ENCODE measurements around the gene RNF225. TPM values are rescaled to one million over a fixed set of nuclear protein-coding genes. Genes with fewer than 3 reads are reported as not detected.
"Not testable (repeated sequence)": the region's sequence is repeated elsewhere in the genome, so short reads cannot be mapped to it uniquely, and the experiment has no call there.

The RNF225 gene
- total RNA-seq, 1 experiment from 2014 or later = not detected

DNA sequence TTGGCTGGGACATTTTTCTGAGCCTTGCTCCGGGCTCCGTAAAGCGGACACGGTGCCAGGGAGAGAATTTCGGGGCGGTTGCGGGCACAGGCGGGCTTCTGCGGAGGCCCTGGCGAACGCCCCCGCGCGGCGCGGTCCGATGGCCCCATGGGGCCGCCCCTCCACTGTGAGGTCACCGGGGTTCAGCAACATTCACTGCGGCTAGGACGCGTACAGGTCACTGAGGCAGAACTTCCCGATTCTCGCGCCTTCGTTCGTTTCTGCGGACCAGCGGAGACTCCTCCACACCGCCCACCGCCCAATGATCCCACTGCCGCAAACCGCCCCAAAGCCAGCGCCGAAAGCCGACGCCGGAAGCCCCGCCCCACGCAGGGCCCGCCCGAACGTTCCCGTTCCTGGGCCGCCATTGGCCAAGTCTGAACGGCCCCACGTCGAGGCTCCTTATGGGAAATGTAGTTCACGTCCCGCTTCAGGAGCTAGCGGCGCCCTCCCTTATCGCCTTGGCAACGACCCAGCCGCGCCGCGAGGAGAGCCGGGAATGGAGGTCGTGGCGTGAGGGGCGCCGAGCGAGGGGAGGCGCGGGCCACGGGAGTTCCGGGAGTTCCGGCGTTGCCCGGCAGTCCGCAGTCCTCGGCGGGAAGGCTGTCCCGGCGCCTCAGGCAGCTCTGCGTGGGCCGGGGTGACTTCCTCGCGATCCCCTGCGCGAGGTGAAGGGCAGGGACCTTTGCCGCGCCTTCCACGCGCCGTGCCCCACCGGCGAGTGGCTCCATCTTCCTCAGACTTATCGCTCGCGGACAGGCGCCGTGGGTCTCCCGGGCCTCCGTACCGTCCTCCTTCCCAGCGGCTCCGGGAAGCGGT, 12.9 kb downstream of the RNF225 start, which contains the start of gene ZNF584:
TSS of gene ZNF584 (plus strand) at position 498 of the 858 bp plus-strand sequence. CDS start 499 bp downstream, outside the sequence.
- peak; percentile 96 for DNase-seq (ENCODE audit: low read depth)

DNA sequence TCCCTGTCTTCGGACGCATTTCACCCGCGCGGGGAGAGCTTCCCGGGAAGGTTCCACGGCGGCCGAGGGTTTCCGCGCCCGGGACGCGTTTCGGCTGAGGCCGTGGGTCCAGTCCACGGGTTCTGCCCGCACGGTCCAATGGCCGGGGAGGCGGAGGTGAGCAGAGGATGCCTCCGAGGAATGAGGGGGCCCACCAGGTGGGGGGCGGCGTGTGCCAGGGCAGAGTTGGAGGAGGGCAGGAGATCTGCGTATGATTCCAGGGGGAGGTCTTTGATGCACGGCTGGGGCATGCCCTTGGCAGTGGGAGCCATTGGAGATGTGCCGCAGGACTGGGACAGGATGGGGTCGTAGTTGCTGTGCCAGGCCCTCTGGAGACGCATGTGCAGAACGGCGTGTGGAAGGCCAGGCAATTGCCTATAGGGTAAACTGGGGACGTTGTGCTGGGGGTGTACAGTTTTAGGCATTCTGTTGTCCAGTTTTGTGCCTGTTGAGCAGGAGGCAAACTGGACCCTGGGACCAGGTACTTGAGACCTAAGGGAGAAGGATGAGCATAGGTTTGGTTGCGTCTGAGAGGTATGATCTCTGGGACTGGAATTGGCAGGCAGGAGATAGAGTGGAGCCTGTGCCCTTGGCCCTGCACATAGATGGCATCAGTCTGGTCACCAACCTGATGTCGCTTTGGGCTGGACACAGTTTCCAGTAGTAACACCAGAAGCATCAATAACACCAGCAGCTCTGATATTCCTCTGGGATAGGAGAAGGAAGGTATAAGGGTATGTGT, 13.7 kb downstream of the RNF225 start:
- DNase-seq (ENCODE audit: low read depth) = peak; percentile 47

- DNase-seq (ENCODE audit: low read depth) = no peak
Observed at GRCh38 chr19:58416604-58417003, 21.1 kb downstream of the RNF225 start.

- no peak for DNase-seq (ENCODE audit: low read depth)
Observed at GRCh38 chr19:58417071-58417470, 21.6 kb downstream of the RNF225 start.

DNA sequence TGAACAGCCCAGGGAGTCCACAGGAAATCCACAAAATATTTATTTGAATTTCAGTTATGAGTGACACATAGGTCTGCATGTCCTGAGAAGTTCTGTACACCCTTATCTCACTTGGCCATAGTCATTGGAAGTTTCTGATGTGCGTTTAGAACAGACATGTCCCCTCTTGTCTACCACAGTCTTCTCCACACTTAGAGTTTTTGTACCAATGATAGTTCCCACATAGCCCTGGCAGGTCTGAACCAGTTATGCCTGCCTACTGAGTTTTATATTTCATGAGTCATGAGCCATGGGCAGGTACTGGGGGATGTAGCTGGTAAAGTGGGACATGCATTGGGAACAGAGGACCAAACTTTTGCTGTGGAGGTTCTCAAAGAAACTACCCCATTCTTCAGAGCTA, 33.2 kb downstream of the RNF225 start:
- no peak for DNase-seq (ENCODE audit: low read depth)

GRCh38 chr19:58429745-58430144, 34.3 kb downstream of the RNF225 start:
- DNase-seq (ENCODE audit: low read depth) = no peak

- peak; percentile 30 for DNase-seq (ENCODE audit: low read depth)
Observed at GRCh38 chr19:58434217-58434616, 38.8 kb downstream of the RNF225 start.

DNA sequence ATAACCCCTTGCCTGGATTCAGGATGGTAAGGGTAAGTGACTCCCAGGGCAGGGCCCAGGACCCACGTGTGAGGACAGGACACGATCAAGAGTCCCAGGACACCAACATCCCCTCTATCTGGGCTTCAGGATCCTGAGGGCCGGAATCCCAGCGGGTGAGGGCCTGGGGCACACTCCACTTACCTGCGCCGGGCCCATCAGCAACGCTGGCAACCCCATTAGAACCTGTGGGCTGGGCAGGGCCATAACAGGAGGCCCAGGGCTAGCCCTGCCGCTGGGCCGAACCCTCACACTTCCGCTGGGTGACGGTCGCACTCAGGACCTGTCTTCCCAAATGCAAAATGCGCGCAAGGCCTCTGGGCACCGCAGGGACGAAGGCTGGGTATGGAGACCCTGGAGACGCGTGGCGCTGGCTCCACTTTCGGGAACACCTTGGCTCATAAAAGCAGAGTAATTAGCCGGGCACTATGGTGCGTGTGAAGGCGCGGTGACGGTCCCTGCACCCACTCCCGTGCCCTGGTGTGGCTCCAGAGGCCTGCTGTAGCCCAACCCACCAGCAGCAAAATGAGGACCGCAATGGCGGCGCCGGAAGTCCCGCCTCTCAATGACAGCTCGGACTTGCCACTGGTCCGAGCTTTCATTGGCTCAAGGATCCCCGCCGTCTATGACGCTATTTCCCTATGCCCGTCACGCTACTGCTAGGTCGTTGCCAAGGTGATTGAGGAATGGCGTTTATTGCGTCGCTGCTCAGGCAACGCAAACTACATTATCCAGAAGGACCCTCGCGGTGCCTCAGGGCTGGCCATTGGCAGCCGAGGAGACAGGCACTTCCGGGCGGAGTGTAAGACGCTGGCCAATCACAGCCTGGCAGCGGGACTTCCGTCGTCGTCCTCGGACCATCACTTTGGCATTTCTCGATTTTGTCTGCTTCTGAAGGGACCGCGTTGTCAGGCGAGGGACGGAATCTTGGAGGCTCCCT, 44.4 kb downstream of the RNF225 start, which contains the start of gene ZNF132:
TSS of gene ZNF132 (minus strand) at position 578 of the 979 bp plus-strand sequence. CDS start at position 246, 332 bp downstream.
- DNase-seq (ENCODE audit: low read depth) = peak; percentile 99

DNA sequence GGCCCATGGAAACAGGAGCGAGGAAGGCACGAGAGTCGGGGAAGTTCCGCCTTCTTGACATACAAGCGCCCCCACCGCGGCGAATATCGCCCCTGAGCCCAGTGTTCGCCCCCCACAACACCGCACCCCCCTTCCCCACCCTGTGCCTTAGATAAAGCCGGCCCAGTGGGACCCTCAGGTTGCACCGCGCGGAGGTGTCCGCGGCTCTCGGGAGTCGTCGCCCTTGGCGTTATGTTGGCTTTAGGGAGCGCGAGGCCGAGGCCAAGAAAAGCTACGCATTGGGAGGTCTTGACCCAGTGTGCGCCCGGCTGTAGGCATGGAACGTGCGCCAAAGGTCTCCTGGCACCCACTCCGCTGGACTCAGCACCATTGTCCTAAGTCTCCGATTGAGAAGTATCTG, 45.1 kb downstream of the RNF225 start:
- no peak for DNase-seq (ENCODE audit: low read depth)

DNA sequence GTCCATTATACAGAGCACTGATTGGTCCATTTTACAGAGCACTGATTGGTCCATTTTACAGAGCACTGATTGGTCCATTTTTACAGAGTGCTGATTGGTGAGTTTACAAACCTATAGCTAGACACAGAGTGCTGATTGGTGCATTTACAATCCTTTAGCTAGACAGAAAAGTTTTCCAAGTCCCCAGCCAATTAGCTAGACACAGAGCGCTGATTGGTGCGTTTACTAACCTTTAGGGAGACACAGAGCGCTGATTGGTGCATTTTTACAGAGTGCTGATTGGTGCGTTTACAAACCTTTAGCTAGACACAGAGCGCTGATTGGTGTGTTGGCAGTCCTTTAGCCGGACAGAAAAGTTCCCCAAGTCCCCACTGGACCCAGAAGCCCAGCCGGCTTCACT, 47.5 kb downstream of the RNF225 start:
- DNase-seq (ENCODE audit: low read depth) = not testable (repeated sequence)

Other genes with a start within 250 kb of the RNF225 start
- gene ZNF329, start 244.9 kb upstream of the RNF225 start, total RNA-seq (2014; rRNA removed; shearing (Covaris generic)) = 6.8 and 9.4 TPM in 2 replicates
- gene ZNF274, start 212.6 kb upstream of the RNF225 start, total RNA-seq (2014; rRNA removed; shearing (Covaris generic)) = 22.7 and 23.7 TPM in 2 replicates
- gene ZNF544, start 166.7 kb upstream of the RNF225 start, total RNA-seq (2014; rRNA removed; shearing (Covaris generic)) = 43.9 and 57.0 TPM in 2 replicates
- gene ZNF8, start 116.7 kb upstream of the RNF225 start, total RNA-seq (2014; rRNA removed; shearing (Covaris generic)) = 4.3 and 4.8 TPM in 2 replicates
- 68.7 and 76.6 TPM in 2 replicates for gene ERVK3-1, start 90.3 kb upstream of the RNF225 start, total RNA-seq (2014; rRNA removed; shearing (Covaris generic))
- gene ZSCAN22, start 68.7 kb upstream of the RNF225 start, total RNA-seq (2014; rRNA removed; shearing (Covaris generic)) = 2.9 and 4.1 TPM in 2 replicates
- 64.4 and 111 TPM in 2 replicates for gene A1BG, start 42.2 kb upstream of the RNF225 start, total RNA-seq (2014; rRNA removed; shearing (Covaris generic))
- gene ZNF497, start 32.9 kb upstream of the RNF225 start, total RNA-seq (2014; rRNA removed; shearing (Covaris generic)) = 0.12 and 0.29 TPM in 2 replicates
- 1.1 and 1.8 TPM in 2 replicates for gene ZNF837, start 14.6 kb upstream of the RNF225 start, total RNA-seq (2014; rRNA removed; shearing (Covaris generic))
- 2,560 and 2,715 TPM in 2 replicates for gene RPS5, start 8.4 kb upstream of the RNF225 start, total RNA-seq (2014; rRNA removed; shearing (Covaris generic))
- 16.3 and 17.2 TPM in 2 replicates for gene ZNF584, start 13.0 kb downstream of the RNF225 start, total RNA-seq (2014; rRNA removed; shearing (Covaris generic))
- 4.6 and 4.8 TPM in 2 replicates for gene ZNF132, start 44.5 kb downstream of the RNF225 start, total RNA-seq (2014; rRNA removed; shearing (Covaris generic))
- 4.1 and 9.3 TPM in 2 replicates for gene ZNF324B, start 56.0 kb downstream of the RNF225 start, total RNA-seq (2014; rRNA removed; shearing (Covaris generic))
- gene ZNF324, start 71.4 kb downstream of the RNF225 start, total RNA-seq (2014; rRNA removed; shearing (Covaris generic)) = 8.6 and 8.9 TPM in 2 replicates
- 6.5 and 9.5 TPM in 2 replicates for gene ZNF446, start 80.7 kb downstream of the RNF225 start, total RNA-seq (2014; rRNA removed; shearing (Covaris generic))
- 4.7 and 6.0 TPM in 2 replicates for gene SLC27A5, start 116.3 kb downstream of the RNF225 start, total RNA-seq (2014; rRNA removed; shearing (Covaris generic))
- gene ZBTB45, start 124.2 kb downstream of the RNF225 start, total RNA-seq (2014; rRNA removed; shearing (Covaris generic)) = 5.3 and 8.1 TPM in 2 replicates
- gene TRIM28, start 148.4 kb downstream of the RNF225 start, total RNA-seq (2014; rRNA removed; shearing (Covaris generic)) = 304 and 391 TPM in 2 replicates
- gene CHMP2A, start 159.4 kb downstream of the RNF225 start, total RNA-seq (2014; rRNA removed; shearing (Covaris generic)) = 171 and 176 TPM in 2 replicates
- 84.1 and 98.8 TPM in 2 replicates for gene UBE2M, start 163.0 kb downstream of the RNF225 start, total RNA-seq (2014; rRNA removed; shearing (Covaris generic))
- gene MZF1, start 177.7 kb downstream of the RNF225 start, total RNA-seq (2014; rRNA removed; shearing (Covaris generic)) = 6.5 and 10.2 TPM in 2 replicates